Suprapubic skin (tissue), 4 donors: Measurements from ENCODE around the gene HOXA9. TPM values are rescaled to one million over a fixed set of nuclear protein-coding genes. Genes with fewer than 3 reads are reported as not detected.
A peak's percentile ranks its signal among the peaks of the same experiment; 100 is the strongest.

Experiments used
- DNase-seq, 2 donors: peaks; one replicate each; pipeline ENCODE4 v3.0.0-alpha.2; 2019; ENCODE audit warnings: low spot score in 2 of 2
- H3K27ac ChIP-seq: fragments of 200-600 bp; sonication (generic); one replicate; pipeline ENCODE4 v1.5.1; 2019
- H3K27me3 ChIP-seq: fragments of 200-600 bp; sonication (generic); one replicate; pipeline ENCODE4 v1.5.1; 2019
- H3K36me3 ChIP-seq: fragments of 200-600 bp; sonication (generic); one replicate; pipeline ENCODE4 v1.5.1; 2019
- H3K4me1 ChIP-seq: fragments of 200-600 bp; sonication (generic); one replicate; pipeline ENCODE4 v1.5.1; 2019
- H3K4me3 ChIP-seq: fragments of 200-600 bp; sonication (generic); one replicate; pipeline ENCODE4 v1.5.1; 2019; ENCODE audit warnings: mild to moderate bottlenecking
- H3K9me3 ChIP-seq: fragments of 200-600 bp; sonication (generic); one replicate; pipeline ENCODE4 v1.5.1; 2019
- EP300 ChIP-seq: sonication (generic); formaldehyde crosslinking; IDR thresholded peaks from one replicate; pipeline ENCODE4 v1.6.1; 2017; ENCODE audit warnings: antibody characterized with exemption
- POLR2A ChIP-seq, 2 donors: fragments of 450-650 bp; IDR thresholded peaks; one replicate each; pipeline ENCODE4 v1.6.1; 2017; ENCODE audit warnings: antibody characterized with exemption in 2 of 2, mild to moderate bottlenecking in 2 of 2, moderate library complexity in 2 of 2
- POLR2AphosphoS5 ChIP-seq, 3 donors: sonication (generic); formaldehyde crosslinking; IDR thresholded peaks; one replicate each; pipeline ENCODE4 v1.6.1; 2017; ENCODE audit warnings: antibody characterized with exemption in 3 of 3
- WGBS: methylation state at CpG from one replicate; pipeline ENCODE4 v1.1.5; 2018; 5-methylcytosine and 5-hydroxymethylcytosine counted together
- total RNA-seq, 4 donors: library from RNA; depleted of rRNA; stranded (reverse); fragments of >200 nt; gene quantifications; one replicate each; pipeline ENCODE4 v1.1.0, GENCODE V29; 2016
- TF ChIP-seq, protein P1 (sequence below), 2 donors: fragments of 200-600 bp in 1 of 2; fragments of 450-650 bp in 1 of 2; sonication (generic) in 1 of 2; IDR thresholded peaks; one replicate each; pipeline ENCODE4 v1.5.1; 2016 to 2019; ENCODE audit warnings: antibody characterized with exemption in 2 of 2, mild to moderate bottlenecking in 1 of 2, moderate library complexity in 1 of 2

Gene HOXA9
- total RNA-seq, 4 donors from 2014 or later, result 26.7 to 64.8 (median 48.7) TPM

DNA sequence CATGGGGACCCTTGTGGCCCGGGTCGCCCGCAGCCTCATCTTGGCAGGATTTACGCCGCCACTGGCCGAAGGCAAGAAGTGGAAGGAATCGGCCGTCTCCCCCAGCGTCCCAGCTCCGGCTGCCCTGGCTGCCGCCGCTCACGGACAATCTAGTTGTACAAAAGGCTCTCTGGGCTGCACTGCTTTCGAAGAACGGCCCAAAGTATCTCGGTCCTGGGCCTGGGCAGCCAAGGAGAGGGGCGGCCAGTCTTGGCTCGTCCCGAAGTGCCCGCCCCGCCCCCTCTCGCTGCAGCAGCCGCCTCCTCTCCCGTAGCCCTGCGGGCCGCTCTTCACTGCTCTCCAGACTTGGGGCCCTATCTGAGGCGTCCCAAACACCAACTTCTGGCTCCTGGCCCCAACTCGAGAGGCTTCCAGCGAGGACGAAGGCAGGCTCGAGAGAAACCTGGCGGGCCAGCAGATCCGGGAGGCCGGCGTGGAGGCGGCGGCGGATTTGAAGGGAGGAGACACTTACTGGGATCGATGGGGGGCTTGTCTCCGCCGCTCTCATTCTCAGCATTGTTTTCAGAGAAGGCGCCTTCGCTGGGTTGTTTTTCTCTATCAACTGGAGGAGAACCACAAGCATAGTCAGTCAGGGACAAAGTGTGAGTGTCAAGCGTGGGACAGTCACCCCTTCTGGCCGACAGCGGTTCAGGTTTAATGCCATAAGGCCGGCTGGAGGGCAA, 809 bp downstream of the HOXA9 start:
- Histone ChIP-seq H3K27ac (peak overlapping the region; percentile 97), H3K9me3 (no peaks in the 10 kb centered on the region), H3K4me1 (peaks cover 77% of the 10 kb centered on the region), H3K36me3 (no peaks in the 10 kb centered on the region), H3K4me3 (peak overlapping the region; percentile 84), H3K27me3 (peaks cover 15% of the 10 kb centered on the region)
- DNase-seq, result peak in 1 of 2 donors; percentile 79
- TF ChIP-seq POLR2AphosphoS5 (IDR thresholded peaks at IDR 0.05), result no peak
- TF ChIP-seq, protein P1, sequence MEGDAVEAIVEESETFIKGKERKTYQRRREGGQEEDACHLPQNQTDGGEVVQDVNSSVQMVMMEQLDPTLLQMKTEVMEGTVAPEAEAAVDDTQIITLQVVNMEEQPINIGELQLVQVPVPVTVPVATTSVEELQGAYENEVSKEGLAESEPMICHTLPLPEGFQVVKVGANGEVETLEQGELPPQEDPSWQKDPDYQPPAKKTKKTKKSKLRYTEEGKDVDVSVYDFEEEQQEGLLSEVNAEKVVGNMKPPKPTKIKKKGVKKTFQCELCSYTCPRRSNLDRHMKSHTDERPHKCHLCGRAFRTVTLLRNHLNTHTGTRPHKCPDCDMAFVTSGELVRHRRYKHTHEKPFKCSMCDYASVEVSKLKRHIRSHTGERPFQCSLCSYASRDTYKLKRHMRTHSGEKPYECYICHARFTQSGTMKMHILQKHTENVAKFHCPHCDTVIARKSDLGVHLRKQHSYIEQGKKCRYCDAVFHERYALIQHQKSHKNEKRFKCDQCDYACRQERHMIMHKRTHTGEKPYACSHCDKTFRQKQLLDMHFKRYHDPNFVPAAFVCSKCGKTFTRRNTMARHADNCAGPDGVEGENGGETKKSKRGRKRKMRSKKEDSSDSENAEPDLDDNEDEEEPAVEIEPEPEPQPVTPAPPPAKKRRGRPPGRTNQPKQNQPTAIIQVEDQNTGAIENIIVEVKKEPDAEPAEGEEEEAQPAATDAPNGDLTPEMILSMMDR (IDR thresholded peaks at IDR 0.05), result no peak
- TF ChIP-seq EP300, result no peak
- TF ChIP-seq POLR2A (IDR thresholded peaks at IDR 0.05), result no peak
- WGBS, result 1% methylated on average over 39 of the region's 47 CpGs

DNA sequence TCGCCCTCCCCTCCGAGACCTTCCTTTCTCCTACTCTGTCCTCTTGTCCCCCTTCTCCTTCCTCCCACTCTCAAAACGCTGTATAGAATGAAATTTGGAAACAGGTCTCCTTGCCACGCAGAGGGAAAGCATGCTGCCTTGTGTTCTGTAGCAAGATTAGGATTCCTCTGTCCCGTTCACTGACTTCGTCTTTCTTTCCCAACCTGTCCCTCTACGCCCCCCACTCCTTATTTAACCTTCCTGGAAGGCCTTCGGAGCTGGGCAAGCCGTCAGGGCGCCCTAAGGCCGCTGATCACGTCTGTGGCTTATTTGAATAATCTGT, 1.3 kb downstream of the HOXA9 start:
- 14% methylated on average over 12 of the region's 12 CpGs for WGBS
- TF ChIP-seq POLR2AphosphoS5 (IDR thresholded peaks at IDR 0.05), result no peak
- TF ChIP-seq, protein P1 (IDR thresholded peaks at IDR 0.05), result no peak
- H3K4me3 ChIP-seq, result peak overlapping the region; percentile 84
- peak overlapping the region; percentile 97 for H3K27ac ChIP-seq
- peaks cover 13% of the 10 kb centered on the region for H3K27me3 ChIP-seq
- H3K9me3 ChIP-seq, result no peaks in the 10 kb centered on the region
- H3K4me1 ChIP-seq, result peaks cover 72% of the 10 kb centered on the region
- no peaks in the 10 kb centered on the region for H3K36me3 ChIP-seq
- DNase-seq, result no peak

- Histone ChIP-seq H3K9me3 (no peaks in the 10 kb centered on the region), H3K36me3 (no peaks in the 10 kb centered on the region), H3K4me1 (peaks cover 71% of the 10 kb centered on the region), H3K27ac (peak overlapping the region; percentile 97), H3K27me3 (peaks cover 12% of the 10 kb centered on the region), H3K4me3 (peak overlapping the region; percentile 84)
- TF ChIP-seq POLR2A (IDR thresholded peaks at IDR 0.05) (no peak), EP300 (no peak)
- WGBS, result 25% methylated on average over 24 of the region's 24 CpGs
- peak in 1 of 2 donors; percentile 61 for DNase-seq
Observed at GRCh38 chr7:27163288-27164044, 1.9 kb downstream of the HOXA9 start.

DNA sequence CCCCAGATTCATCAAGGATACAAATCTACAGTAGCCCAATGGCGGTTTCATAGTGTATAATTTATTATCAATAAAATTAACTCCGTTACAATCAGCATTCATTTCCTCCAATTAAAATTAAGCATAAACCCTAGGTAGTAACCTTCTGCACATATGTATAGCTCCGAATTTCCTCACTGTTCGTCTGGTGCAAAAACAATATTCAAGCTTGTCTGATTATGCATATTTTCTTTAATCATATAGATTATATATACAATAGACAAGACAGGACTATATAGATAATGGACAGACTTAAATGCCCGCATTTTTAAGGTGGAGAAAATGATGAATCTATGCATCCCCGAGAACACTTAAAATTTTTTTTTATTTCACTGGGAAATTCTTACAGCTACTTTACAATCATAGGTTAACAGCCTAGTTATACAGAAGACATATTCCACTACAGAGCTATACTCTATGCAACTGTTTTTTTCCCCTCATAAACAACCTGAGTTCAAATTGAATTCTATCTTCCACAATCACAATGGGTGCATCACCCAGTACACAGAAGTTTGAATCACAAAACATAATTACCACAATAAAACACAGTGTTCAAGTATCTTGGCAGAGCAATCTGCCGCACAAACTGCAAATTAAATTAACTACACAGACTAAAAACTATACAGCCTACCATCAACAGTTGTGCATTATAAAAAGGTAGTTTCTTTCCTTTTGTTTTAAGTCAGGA, 2.6 kb downstream of the HOXA9 start:
- Histone ChIP-seq H3K27me3 (peaks cover 12% of the 10 kb centered on the region), H3K27ac (peak overlapping the region; percentile 97), H3K36me3 (no peaks in the 10 kb centered on the region), H3K9me3 (no peaks in the 10 kb centered on the region), H3K4me3 (peak overlapping the region; percentile 84), H3K4me1 (peaks cover 71% of the 10 kb centered on the region)
- no peak for DNase-seq
- TF ChIP-seq POLR2A (IDR thresholded peaks at IDR 0.05) (no peak), EP300 (no peak), POLR2AphosphoS5 (IDR thresholded peaks at IDR 0.05) (no peak)
- TF ChIP-seq, protein P1 (IDR thresholded peaks at IDR 0.05), result no peak
- 40% methylated on average over 7 of the region's 7 CpGs for WGBS

GRCh38 chr7:27161721-27162560, 3.4 kb downstream of the HOXA9 start:
- Histone ChIP-seq H3K27ac (peak overlapping the region; percentile 97), H3K4me1 (peaks cover 71% of the 10 kb centered on the region), H3K27me3 (peaks cover 6% of the 10 kb centered on the region), H3K4me3 (peak overlapping the region; percentile 84), H3K36me3 (no peaks in the 10 kb centered on the region), H3K9me3 (no peaks in the 10 kb centered on the region)
- TF ChIP-seq, protein P1 (IDR thresholded peaks at IDR 0.05), result no peak
- TF ChIP-seq EP300 (no peak), POLR2A (IDR thresholded peaks at IDR 0.05) (no peak), POLR2AphosphoS5 (IDR thresholded peaks at IDR 0.05) (no peak)
- WGBS, result 30% methylated on average over 25 of the region's 30 CpGs
- DNase-seq, result peak in 1 of 2 donors; percentile 68
